ENCODE data around the gene HSPBAP1.
A peak's percentile ranks its signal among the peaks of the same experiment; 100 is the strongest.
"Not testable (repeated sequence)": the region's sequence is repeated elsewhere in the genome, so short reads cannot be mapped to it uniquely, and the experiment has no call there.

HSPBAP1 gene

GRCh38 chr3:122755491-122755890 lies 38.1 kb downstream of the HSPBAP1 start:
- TF ChIP-seq CTCF (IDR thresholded peaks at IDR 0.05; ENCODE audit: low read depth, low read length), result no peak
- DNase-seq (ENCODE audit: extremely low read depth, low read depth), result no peak

GRCh38 chr3:122754929-122755328 lies 38.7 kb downstream of the HSPBAP1 start:
- no peak for DNase-seq (ENCODE audit: extremely low read depth, low read depth)
- peak; percentile 67 for TF ChIP-seq CTCF (IDR thresholded peaks at IDR 0.05; ENCODE audit: low read depth, low read length)

GRCh38 chr3:122748347-122748746 lies 45.3 kb downstream of the HSPBAP1 start:
- no peak for DNase-seq (ENCODE audit: extremely low read depth, low read depth)
- no peak for TF ChIP-seq CTCF (IDR thresholded peaks at IDR 0.05; ENCODE audit: low read depth, low read length)

- not testable (repeated sequence) for DNase-seq (ENCODE audit: extremely low read depth, low read depth)
These were observed 46.3 kb downstream of the HSPBAP1 start for GRCh38 chr3:122747295-122747694.

- no peak for TF ChIP-seq CTCF (IDR thresholded peaks at IDR 0.05; ENCODE audit: low read depth, low read length)
- no peak for DNase-seq (ENCODE audit: extremely low read depth, low read depth)
These were observed 48.1 kb downstream of the HSPBAP1 start for GRCh38 chr3:122745369-122746021.

GRCh38 chr3:122743581-122744120 lies 50.0 kb downstream of the HSPBAP1 start:
- no peak for DNase-seq (ENCODE audit: extremely low read depth, low read depth)

GRCh38 chr3:122742234-122742633 lies 51.4 kb downstream of the HSPBAP1 start:
- TF ChIP-seq CTCF (IDR thresholded peaks at IDR 0.05; ENCODE audit: low read depth, low read length), result no peak
- no peak for DNase-seq (ENCODE audit: extremely low read depth, low read depth)

More at GRCh38 chr3:122743581-122744120, 50.0 kb downstream of the HSPBAP1 start:
- no peak for TF ChIP-seq CTCF (IDR thresholded peaks at IDR 0.05; ENCODE audit: low read depth, low read length)

- no peak for DNase-seq (ENCODE audit: extremely low read depth, low read depth)
These were observed 54.5 kb downstream of the HSPBAP1 start for GRCh38 chr3:122739172-122739571.

GRCh38 chr3:122732682-122733525 lies 60.7 kb downstream of the HSPBAP1 start:
- DNase-seq (ENCODE audit: extremely low read depth, low read depth), result not testable (repeated sequence)

More at GRCh38 chr3:122739172-122739571, 54.5 kb downstream of the HSPBAP1 start:
- no peak for TF ChIP-seq CTCF (IDR thresholded peaks at IDR 0.05; ENCODE audit: low read depth, low read length)
